Caco-2 (cell line): ENCODE measurements around the gene VPS54. TPM values are rescaled to one million over a fixed set of nuclear protein-coding genes. Genes with fewer than 3 reads are reported as not detected.

Experiments
- BruUV-seq: library from RNA; stranded (reverse); fragments of 400-500 nt; replicated peaks from 2 replicates; lab custom pipeline; 2021; lab: Mats Ljungman, UMichigan
- CTCF ChIA-PET: fragments of 300-600 bp; sonication (Branson Sonifier 250); formaldehyde crosslinking; loops from one replicate; lab custom pipeline; 2022; ENCODE audit warnings: antibody characterized with exemption; lab: Charles Lee
- POLR2A ChIA-PET: fragments of 300-600 bp; sonication (Branson Sonifier 250); formaldehyde crosslinking; loops from one replicate; lab custom pipeline; 2022; ENCODE audit warnings: antibody characterized with exemption; lab: Charles Lee
- DNase-seq, 2 experiments: peaks; one replicate each; pipeline versions ENCODE4 v3.0.0 to v3.0.0-alpha.2; 2020 to 2022
- H3K27me3 ChIP-seq: replicated peaks from 2 replicates; pipeline ENCODE4 v1.6.0; 2011; ENCODE audit warnings: low read length; ENCODE audit not compliant: control insufficient read depth, insufficient read depth
- H3K36me3 ChIP-seq: 2 replicates; pipeline ENCODE4 v1.5.1; 2011; ENCODE audit warnings: low read length; ENCODE audit not compliant: control insufficient read depth, insufficient read depth
- H3K4me1 ChIP-seq: fragments of 250-450 bp; sonication (Bioruptor Pico); 2 replicates; pipeline ENCODE4 v1.5.1; 2020; ENCODE audit warnings: mild to moderate bottlenecking
- H3K4me3 ChIP-seq: 2 replicates; pipeline ENCODE4 v1.5.1; 2011; ENCODE audit warnings: low read depth, mild to moderate bottlenecking, control low read depth, low read length
- H3K9me3 ChIP-seq: fragments of 250-450 bp; sonication (Bioruptor Pico); 2 replicates; pipeline ENCODE4 v1.5.1; 2020; ENCODE audit warnings: mild to moderate bottlenecking, moderate library complexity
- H3K27ac Mint-ChIP-seq: one replicate; pipeline ENCODE4 v1.8.0; 2022; ENCODE audit warnings: mixed read lengths; ENCODE audit not compliant: unreplicated experiment
- H3K27me3 Mint-ChIP-seq: one replicate; pipeline ENCODE4 v1.8.0; 2022; ENCODE audit warnings: mixed read lengths; ENCODE audit not compliant: insufficient read depth, unreplicated experiment
- H3K36me3 Mint-ChIP-seq: one replicate; pipeline ENCODE4 v1.8.0; 2022; ENCODE audit warnings: mild to moderate bottlenecking, mixed read lengths; ENCODE audit not compliant: insufficient read depth, unreplicated experiment
- H3K4me1 Mint-ChIP-seq: one replicate; pipeline ENCODE4 v1.8.0; 2022; ENCODE audit warnings: low read depth, mixed read lengths; ENCODE audit not compliant: unreplicated experiment
- H3K4me3 Mint-ChIP-seq: one replicate; pipeline ENCODE4 v1.8.0; 2022; ENCODE audit warnings: mild to moderate bottlenecking, moderate library complexity, mixed read lengths; ENCODE audit not compliant: unreplicated experiment
- H3K9me3 Mint-ChIP-seq: one replicate; pipeline ENCODE4 v1.8.0; 2022; ENCODE audit warnings: mixed read lengths; ENCODE audit not compliant: unreplicated experiment
- CTCF ChIP-seq, 2 experiments: fragments of 200-600 bp in 1 of 2; IDR thresholded peaks; 1 replicate in 1 of 2; 2 replicates in 1 of 2; pipeline versions ENCODE4 v1.5.1 to v1.8.0; 2011 to 2022; ENCODE audit warnings: antibody characterized with exemption in 1 of 2, control low read depth in 1 of 2, inconsistent platforms in 1 of 2, low read depth in 1 of 2, low read length in 1 of 2, mild to moderate bottlenecking in 1 of 2, moderate library complexity in 1 of 2; ENCODE audit not compliant: insufficient read depth in 1 of 2, severe bottlenecking in 1 of 2, unreplicated experiment in 1 of 2
- intact Hi-C: fragments of 100-400 bp; cut with micrococcal nuclease; formaldehyde crosslinking; loops from one replicate; pipeline ENCODE4 v1.10.0; 2022; ENCODE audit not compliant: unreplicated experiment
- total RNA-seq: library from RNA; stranded (reverse); gene quantifications from 2 replicates; pipeline ENCODE4 v1.2.3, GENCODE V29; 2022

The VPS54 gene
- total RNA-seq, 1 experiment from 2014 or later, result 28.5 TPM

DNA sequence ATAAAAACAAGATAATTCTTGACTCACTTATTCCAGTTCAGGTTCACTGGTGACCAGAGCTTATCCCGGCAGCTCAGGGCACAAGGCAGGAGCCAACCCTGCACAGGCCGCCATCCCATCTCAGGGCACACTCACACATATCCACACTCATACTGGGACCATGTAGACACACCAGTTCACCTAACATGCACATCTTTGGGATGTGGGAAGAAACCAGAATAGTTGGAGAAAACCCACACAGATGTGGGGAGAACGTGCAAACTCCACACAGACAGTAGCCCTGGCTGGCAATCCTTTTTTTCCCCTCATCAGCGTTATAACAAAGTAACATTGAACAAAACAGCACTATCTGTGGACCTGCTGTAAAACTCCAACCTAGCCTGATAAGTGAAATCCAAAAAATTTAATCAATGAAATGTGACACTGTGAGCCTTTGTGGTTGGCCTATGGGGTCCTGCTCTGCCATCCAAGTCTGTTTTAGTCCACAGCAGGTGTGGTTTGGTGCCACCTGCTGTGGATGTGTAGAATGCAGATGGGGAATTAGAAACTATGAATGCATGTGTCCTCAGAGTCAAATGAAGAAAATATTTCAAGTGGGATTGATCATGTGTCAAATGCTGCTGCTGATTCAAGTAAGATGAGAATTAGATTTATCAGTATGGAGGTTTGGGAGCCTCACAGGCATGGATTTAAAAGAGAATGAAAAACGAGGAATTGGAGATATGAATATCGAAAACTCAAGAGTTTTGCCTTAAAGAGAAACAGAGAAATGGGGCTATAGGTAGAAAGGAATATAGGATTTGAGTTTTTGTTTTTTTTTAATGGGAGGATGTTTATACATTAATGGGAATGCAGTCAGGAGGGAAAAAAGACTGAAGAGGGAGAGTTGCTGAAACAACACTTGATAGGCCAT, 130.5 kb downstream of the VPS54 start:
- Mint-ChIP-seq H3K9me3 (no peaks in the 10 kb centered on the region), H3K36me3 (peaks cover 93% of the 10 kb centered on the region), H3K27me3 (no peaks in the 10 kb centered on the region), H3K27ac (peak overlapping the region; percentile 13), H3K4me1 (no peaks in the 10 kb centered on the region), H3K4me3 (no peak overlapping the region)
- no peak overlapping the region for H3K4me3 ChIP-seq
- H3K9me3 ChIP-seq, result no peaks in the 10 kb centered on the region
- BruUV-seq, result no TSS peak
- intact Hi-C loops, result loop anchor here (1.0 to 2.0 kb wide), 2 partner anchors 28 to 196 kb away; no protein-coding TSS in a partner anchor
- ChIA-PET POLR2A (no interaction called here), CTCF (no interaction called here)
- DNase-seq, result peak; percentile 53 to 72
- H3K27me3 ChIP-seq, result no peaks in the 10 kb centered on the region
- H3K4me1 ChIP-seq, result no peaks in the 10 kb centered on the region
- peak; percentile 91 to 93 for TF ChIP-seq CTCF (IDR thresholded peaks at IDR 0.05; ENCODE audit: insufficient read depth in 1 of 2, low read depth in 1 of 2, low read length in 1 of 2, severe bottlenecking in 1 of 2, unreplicated experiment in 1 of 2)
- H3K36me3 ChIP-seq, result peaks cover 2% of the 10 kb centered on the region

- CTCF ChIA-PET, result no interaction called here
- no peak for DNase-seq
- Histone ChIP-seq H3K4me3 (no peak overlapping the region), H3K9me3 (no peaks in the 10 kb centered on the region), H3K27me3 (no peaks in the 10 kb centered on the region), H3K36me3 (peaks cover under 1% of the 10 kb centered on the region), H3K4me1 (no peaks in the 10 kb centered on the region)
- POLR2A ChIA-PET, result no interaction called here
- no peaks in the 10 kb centered on the region for H3K4me1 Mint-ChIP-seq
- no TSS peak for BruUV-seq
- no peak overlapping the region for H3K4me3 Mint-ChIP-seq
- no peaks in the 10 kb centered on the region for H3K9me3 Mint-ChIP-seq
- TF ChIP-seq CTCF (IDR thresholded peaks at IDR 0.05; ENCODE audit: insufficient read depth in 1 of 2, low read depth in 1 of 2, low read length in 1 of 2, severe bottlenecking in 1 of 2, unreplicated experiment in 1 of 2), result no peak
- intact Hi-C loops, result loop anchor here (2.0 kb wide), 1 partner anchor 27 kb away; no protein-coding TSS in a partner anchor
- no peaks in the 10 kb centered on the region for H3K27me3 Mint-ChIP-seq
- peaks cover 93% of the 10 kb centered on the region for H3K36me3 Mint-ChIP-seq
- H3K27ac Mint-ChIP-seq, result peak overlapping the region; percentile 24
Observed at GRCh38 chr2:63888053-63888452, 131.2 kb downstream of the VPS54 start.

GRCh38 chr2:63886445-63886844, 132.8 kb downstream of the VPS54 start:
- no TSS peak for BruUV-seq
- TF ChIP-seq CTCF (IDR thresholded peaks at IDR 0.05; ENCODE audit: insufficient read depth in 1 of 2, low read depth in 1 of 2, low read length in 1 of 2, severe bottlenecking in 1 of 2, unreplicated experiment in 1 of 2), result no peak
- H3K27ac Mint-ChIP-seq, result no peak overlapping the region
- no peak for DNase-seq
- peaks cover 1% of the 10 kb centered on the region for H3K4me1 Mint-ChIP-seq
- CTCF ChIA-PET, result interaction anchor here (0.8 kb wide), 1 partner anchor 42 kb away, joined by 4 read pairs; no protein-coding TSS in a partner anchor
- intact Hi-C loops, result no loop called here
- Histone ChIP-seq H3K9me3 (no peaks in the 10 kb centered on the region), H3K27me3 (no peaks in the 10 kb centered on the region), H3K4me1 (peaks cover 2% of the 10 kb centered on the region; the same call in 1 of the 2 replicates), H3K4me3 (no peak overlapping the region), H3K36me3 (no peaks in the 10 kb centered on the region; the same call in 1 of the 2 replicates)
- H3K9me3 Mint-ChIP-seq, result no peaks in the 10 kb centered on the region
- H3K4me3 Mint-ChIP-seq, result no peak overlapping the region
- peaks cover 97% of the 10 kb centered on the region for H3K36me3 Mint-ChIP-seq
- no peaks in the 10 kb centered on the region for H3K27me3 Mint-ChIP-seq
- POLR2A ChIA-PET, result no interaction called here
